ENCODE results near the gene MYH1. TPM values are rescaled to one million over a fixed set of nuclear protein-coding genes. Genes with fewer than 3 reads are reported as not detected.

The MYH1 gene
- total RNA-seq, 2 experiments from 2014 or later, result not detected

DNA sequence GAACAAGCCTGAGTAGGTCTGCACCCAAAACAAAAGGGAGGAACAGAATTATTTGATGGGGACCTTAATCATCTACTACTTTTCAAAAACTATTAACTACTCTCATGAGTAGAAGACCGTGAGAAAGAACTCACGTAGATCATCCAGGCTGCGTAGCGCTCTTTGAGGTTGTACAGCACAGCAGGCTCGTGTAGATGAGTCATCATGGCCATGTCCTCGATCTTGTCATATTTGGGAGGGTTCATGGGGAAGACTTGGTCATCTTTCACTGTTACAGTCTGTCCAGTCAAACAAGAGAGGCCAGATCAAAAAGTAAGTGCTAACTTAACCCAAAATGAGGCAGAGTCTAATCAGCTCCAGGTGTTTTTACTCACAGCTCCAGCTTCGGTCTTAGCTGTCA, 2.3 kb downstream of the MYH1 start:
- TF ChIP-seq, protein P1, sequence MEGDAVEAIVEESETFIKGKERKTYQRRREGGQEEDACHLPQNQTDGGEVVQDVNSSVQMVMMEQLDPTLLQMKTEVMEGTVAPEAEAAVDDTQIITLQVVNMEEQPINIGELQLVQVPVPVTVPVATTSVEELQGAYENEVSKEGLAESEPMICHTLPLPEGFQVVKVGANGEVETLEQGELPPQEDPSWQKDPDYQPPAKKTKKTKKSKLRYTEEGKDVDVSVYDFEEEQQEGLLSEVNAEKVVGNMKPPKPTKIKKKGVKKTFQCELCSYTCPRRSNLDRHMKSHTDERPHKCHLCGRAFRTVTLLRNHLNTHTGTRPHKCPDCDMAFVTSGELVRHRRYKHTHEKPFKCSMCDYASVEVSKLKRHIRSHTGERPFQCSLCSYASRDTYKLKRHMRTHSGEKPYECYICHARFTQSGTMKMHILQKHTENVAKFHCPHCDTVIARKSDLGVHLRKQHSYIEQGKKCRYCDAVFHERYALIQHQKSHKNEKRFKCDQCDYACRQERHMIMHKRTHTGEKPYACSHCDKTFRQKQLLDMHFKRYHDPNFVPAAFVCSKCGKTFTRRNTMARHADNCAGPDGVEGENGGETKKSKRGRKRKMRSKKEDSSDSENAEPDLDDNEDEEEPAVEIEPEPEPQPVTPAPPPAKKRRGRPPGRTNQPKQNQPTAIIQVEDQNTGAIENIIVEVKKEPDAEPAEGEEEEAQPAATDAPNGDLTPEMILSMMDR (IDR thresholded peaks at IDR 0.05), result no peak
- intact Hi-C loops (cut with DNase I, micrococcal nuclease), result loop anchor here in 1 of 2 experiments (10.0 kb wide), 1 partner anchor 59 kb away; no protein-coding TSS in a partner anchor
- Mint-ChIP-seq H3K27ac (no peak overlapping the region), H3K36me3 (ENCODE audit: low read depth) (no peaks in the 10 kb centered on the region), H3K9me3 (no peaks in the 10 kb centered on the region), H3K27me3 (peaks cover 11% of the 10 kb centered on the region), H3K4me3 (no peak overlapping the region), H3K4me1 (ENCODE audit: low read depth) (no peaks in the 10 kb centered on the region)
- ATAC-seq (ENCODE audit: poor library complexity), result no peak
- ChIA-PET CTCF (no interaction called here), POLR2A (no interaction called here)
- DNase-seq, result no peak
- Histone ChIP-seq H3K4me1 (ENCODE audit: insufficient read depth, low read length) (no peaks in the 10 kb centered on the region), H3K27ac (ENCODE audit: low read depth in 1 of 2, low read length in 2 of 2) (no peak overlapping the region), H3K36me3 (ENCODE audit: insufficient read depth, low read length) (no peaks in the 10 kb centered on the region), H3K4me3 (ENCODE audit: low read length) (no peak overlapping the region), H3K9me3 (ENCODE audit: control insufficient read depth in 1 of 2, insufficient read depth in 1 of 2, low read length in 2 of 2) (no peaks in the 10 kb centered on the region), H3K27me3 (ENCODE audit: control insufficient read depth in 1 of 2, insufficient read depth in 2 of 2, low read length in 2 of 2) (peaks cover 0 to 2% of the 10 kb centered on the region in 2 experiments)

DNA sequence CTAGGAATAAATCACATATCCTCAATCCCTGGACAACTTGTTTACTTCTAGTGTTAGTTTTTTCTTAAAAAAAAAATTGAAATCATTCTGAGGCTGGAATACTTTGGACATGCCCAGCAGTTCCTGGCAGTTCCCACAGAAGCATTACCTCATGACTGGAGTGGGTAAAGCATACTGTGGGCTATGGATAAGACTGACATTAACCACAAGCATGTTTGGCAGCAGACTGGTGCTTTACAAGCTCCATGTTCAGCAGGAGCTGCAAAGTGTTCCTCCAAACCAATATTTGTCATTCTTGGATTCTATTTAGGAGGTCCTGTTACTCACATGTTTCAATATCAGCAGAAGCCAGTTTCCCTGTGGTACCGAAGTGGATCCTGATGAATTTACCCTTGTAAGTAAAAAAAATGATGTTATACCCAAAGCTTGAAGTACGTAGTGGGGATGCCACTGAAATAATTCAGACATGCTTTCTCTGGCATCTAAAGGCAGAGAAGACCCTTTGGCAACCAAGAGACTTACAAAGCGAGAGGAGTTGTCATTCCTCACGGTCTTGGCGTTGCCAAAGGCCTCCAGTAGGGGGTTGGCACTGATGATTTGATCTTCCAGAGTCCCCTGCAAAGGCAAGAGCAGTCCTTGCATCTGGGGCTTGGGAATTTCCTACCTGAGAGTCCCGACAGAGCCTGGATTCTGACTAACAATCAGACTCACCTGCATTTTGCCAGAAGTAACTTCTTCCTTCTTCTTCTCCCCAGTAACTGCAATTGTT, 4.9 kb downstream of the MYH1 start:
- Histone ChIP-seq H3K9me3 (ENCODE audit: control insufficient read depth in 1 of 2, insufficient read depth in 1 of 2, low read length in 2 of 2) (no peaks in the 10 kb centered on the region), H3K36me3 (ENCODE audit: insufficient read depth, low read length) (no peaks in the 10 kb centered on the region), H3K4me3 (ENCODE audit: low read length) (no peak overlapping the region), H3K27ac (ENCODE audit: low read depth in 1 of 2, low read length in 2 of 2) (no peak overlapping the region), H3K4me1 (ENCODE audit: insufficient read depth, low read length) (no peaks in the 10 kb centered on the region), H3K27me3 (ENCODE audit: control insufficient read depth in 1 of 2, insufficient read depth in 2 of 2, low read length in 2 of 2) (peaks cover 0 to 2% of the 10 kb centered on the region in 2 experiments)
- ChIA-PET CTCF (no interaction called here), POLR2A (no interaction called here)
- H3K9me3 Mint-ChIP-seq, result no peaks in the 10 kb centered on the region
- intact Hi-C loops (cut with DNase I, micrococcal nuclease), result loop anchor here in 1 of 2 experiments (10.0 kb wide), 1 partner anchor 61 kb away; no protein-coding TSS in a partner anchor
- no peak overlapping the region for H3K27ac Mint-ChIP-seq
- DNase-seq, result no peak
- H3K4me1 Mint-ChIP-seq (ENCODE audit: low read depth), result no peaks in the 10 kb centered on the region
- TF ChIP-seq, protein P1 (IDR thresholded peaks at IDR 0.05), result no peak
- no peaks in the 10 kb centered on the region for H3K36me3 Mint-ChIP-seq (ENCODE audit: low read depth)
- ATAC-seq (ENCODE audit: poor library complexity), result no peak
- H3K27me3 Mint-ChIP-seq, result peaks cover 5% of the 10 kb centered on the region
- no peak overlapping the region for H3K4me3 Mint-ChIP-seq

DNA sequence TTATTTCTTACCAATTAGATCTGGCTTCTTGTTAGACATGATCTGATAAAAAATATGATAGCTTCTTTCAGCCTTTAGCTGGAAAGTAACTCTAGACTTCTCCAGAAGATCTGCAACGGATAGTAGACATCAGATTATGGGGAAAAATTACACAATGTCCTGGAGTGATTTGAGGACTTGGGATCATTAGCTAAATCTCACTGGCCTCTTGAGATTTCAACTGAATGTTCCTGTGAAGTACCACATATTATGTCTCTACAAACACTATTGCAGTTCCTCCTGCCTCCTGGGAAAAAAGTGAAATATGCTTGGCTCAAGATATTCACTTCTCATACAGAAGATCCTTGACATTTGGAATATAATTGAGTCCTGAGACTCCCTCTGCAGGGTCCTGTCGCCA, 5.5 kb downstream of the MYH1 start:
- no peaks in the 10 kb centered on the region for H3K9me3 Mint-ChIP-seq
- Histone ChIP-seq H3K4me3 (ENCODE audit: low read length) (no peak overlapping the region), H3K27me3 (ENCODE audit: control insufficient read depth in 1 of 2, insufficient read depth in 2 of 2, low read length in 2 of 2) (peaks cover 0 to 2% of the 10 kb centered on the region in 2 experiments), H3K9me3 (ENCODE audit: control insufficient read depth in 1 of 2, insufficient read depth in 1 of 2, low read length in 2 of 2) (no peaks in the 10 kb centered on the region), H3K27ac (ENCODE audit: low read depth in 1 of 2, low read length in 2 of 2) (no peak overlapping the region), H3K36me3 (ENCODE audit: insufficient read depth, low read length) (no peaks in the 10 kb centered on the region), H3K4me1 (ENCODE audit: insufficient read depth, low read length) (no peaks in the 10 kb centered on the region)
- no peak for DNase-seq
- no peak overlapping the region for H3K4me3 Mint-ChIP-seq
- peaks cover 5% of the 10 kb centered on the region for H3K27me3 Mint-ChIP-seq
- no peaks in the 10 kb centered on the region for H3K36me3 Mint-ChIP-seq (ENCODE audit: low read depth)
- TF ChIP-seq, protein P1 (IDR thresholded peaks at IDR 0.05), result no peak
- no peaks in the 10 kb centered on the region for H3K4me1 Mint-ChIP-seq (ENCODE audit: low read depth)
- intact Hi-C loops (cut with DNase I, micrococcal nuclease), result loop anchor here in 1 of 2 experiments (10.0 kb wide), 1 partner anchor 62 kb away; no protein-coding TSS in a partner anchor
- H3K27ac Mint-ChIP-seq, result no peak overlapping the region
- ChIA-PET CTCF (no interaction called here), POLR2A (no interaction called here)
- ATAC-seq (ENCODE audit: poor library complexity), result no peak
